Left lung (tissue), 10 donors: ENCODE results near the gene AK9. TPM values are rescaled to one million over a fixed set of nuclear protein-coding genes. Genes with fewer than 3 reads are reported as not detected.

Experiments used
- ATAC-seq: fragments of 200-7000 bp; cut with Tn5 transposase; one replicate; pipeline ENCODE4 v1.9.1; 2020; ENCODE audit warnings: moderate library complexity
- DNase-seq, 4 donors: peaks; one replicate each; pipeline ENCODE4 v3.0.0-alpha.2; 2013 to 2020
- H3K27ac ChIP-seq, 2 donors: fragments of 200-600 bp; sonication (generic) in 1 of 2; one replicate each; pipeline versions ENCODE4 v1.5.0 to v1.8.0; 2020 to 2021
- H3K27me3 ChIP-seq, 2 donors: fragments of 200-600 bp; sonication (generic) in 1 of 2; one replicate each; pipeline versions ENCODE4 v1.5.0 to v1.8.0; 2020 to 2021
- H3K36me3 ChIP-seq, 2 donors: fragments of 200-600 bp; sonication (generic) in 1 of 2; one replicate each; pipeline versions ENCODE4 v1.5.0 to v1.8.0; 2020 to 2021
- H3K4me1 ChIP-seq, 2 donors: fragments of 200-600 bp; one replicate each; pipeline ENCODE4 v1.8.0; 2021
- H3K4me3 ChIP-seq, 2 donors: fragments of 200-600 bp; sonication (generic) in 1 of 2; one replicate each; pipeline versions ENCODE4 v1.5.0 to v1.8.0; 2020 to 2021; ENCODE audit warnings: mild to moderate bottlenecking in 1 of 2
- H3K9me3 ChIP-seq, 2 donors: fragments of 200-600 bp; sonication (generic) in 1 of 2; one replicate each; pipeline versions ENCODE4 v1.5.0 to v1.8.0; 2020 to 2021
- intact Hi-C, 2 donors: fragments of 100-400 bp; cut with DNase I; formaldehyde crosslinking; loops; one replicate each; pipeline versions ENCODE4 v1.11.2 to v1.14.2; 2022
- polyA plus RNA-seq, 6 donors: library from polyadenylated mRNA; unstranded; fragments of 120-200 nt; gene quantifications; one replicate each; pipeline ENCODE4 v1.2.1, GENCODE V29; 2013; ENCODE audit not compliant: insufficient read length in 6 of 6
- total RNA-seq, 2 donors: library from RNA; stranded (reverse); fragmentation: NEBNext Ultra II Directional; extraction: Animal tissue kit (Norgen Biotek cat#: 25700); gene quantifications; one replicate each; pipeline ENCODE4 v1.2.1, GENCODE V29; 2021
- TF ChIP-seq, protein P1 (sequence below), 2 donors: fragments of 200-600 bp; sonication (generic) in 1 of 2; IDR thresholded peaks; one replicate each; pipeline versions ENCODE4 v1.5.0 to v1.8.0; 2021; ENCODE audit warnings: antibody characterized with exemption in 2 of 2
- donor health status: DM: no; HTN: yes; CAD: no.
- donor health status: DM: no; HTN: no; CAD: no.

The AK9 gene
- total and polyA plus RNA-seq, 8 donors, result 4.6 to 18.1 (median 13.3) TPM

DNA sequence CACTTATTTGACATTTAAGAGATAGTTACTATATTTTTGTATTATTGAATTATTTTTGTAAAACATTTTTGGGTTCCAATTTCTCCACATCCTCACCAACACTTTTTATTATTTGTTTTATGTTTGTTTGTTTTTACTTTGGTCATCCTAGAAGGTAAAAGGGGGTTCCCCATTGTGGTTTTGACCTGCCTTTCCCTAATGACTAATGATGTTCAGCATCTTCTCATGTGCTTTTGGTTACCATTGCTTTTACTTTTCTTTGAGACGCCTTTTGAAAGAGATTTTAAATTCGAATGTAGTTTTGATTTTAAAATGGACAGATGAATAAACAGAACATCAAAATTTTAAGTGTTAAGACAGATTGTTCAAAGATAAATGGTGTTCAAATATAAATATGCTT, 46.9 kb downstream of the AK9 start:
- ATAC-seq (no peak), DNase-seq (no peak)
- Histone ChIP-seq H3K36me3 (no peaks in the 10 kb centered on the region), H3K9me3 (peaks cover 0 to 4% of the 10 kb centered on the region in 2 donors), H3K27me3 (no peaks in the 10 kb centered on the region), H3K4me1 (no peaks in the 10 kb centered on the region), H3K4me3 (no peak overlapping the region), H3K27ac (no peak overlapping the region)
- TF ChIP-seq, protein P1, sequence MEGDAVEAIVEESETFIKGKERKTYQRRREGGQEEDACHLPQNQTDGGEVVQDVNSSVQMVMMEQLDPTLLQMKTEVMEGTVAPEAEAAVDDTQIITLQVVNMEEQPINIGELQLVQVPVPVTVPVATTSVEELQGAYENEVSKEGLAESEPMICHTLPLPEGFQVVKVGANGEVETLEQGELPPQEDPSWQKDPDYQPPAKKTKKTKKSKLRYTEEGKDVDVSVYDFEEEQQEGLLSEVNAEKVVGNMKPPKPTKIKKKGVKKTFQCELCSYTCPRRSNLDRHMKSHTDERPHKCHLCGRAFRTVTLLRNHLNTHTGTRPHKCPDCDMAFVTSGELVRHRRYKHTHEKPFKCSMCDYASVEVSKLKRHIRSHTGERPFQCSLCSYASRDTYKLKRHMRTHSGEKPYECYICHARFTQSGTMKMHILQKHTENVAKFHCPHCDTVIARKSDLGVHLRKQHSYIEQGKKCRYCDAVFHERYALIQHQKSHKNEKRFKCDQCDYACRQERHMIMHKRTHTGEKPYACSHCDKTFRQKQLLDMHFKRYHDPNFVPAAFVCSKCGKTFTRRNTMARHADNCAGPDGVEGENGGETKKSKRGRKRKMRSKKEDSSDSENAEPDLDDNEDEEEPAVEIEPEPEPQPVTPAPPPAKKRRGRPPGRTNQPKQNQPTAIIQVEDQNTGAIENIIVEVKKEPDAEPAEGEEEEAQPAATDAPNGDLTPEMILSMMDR (IDR thresholded peaks at IDR 0.05), result no peak
- intact Hi-C loops, result no loop called here

DNA sequence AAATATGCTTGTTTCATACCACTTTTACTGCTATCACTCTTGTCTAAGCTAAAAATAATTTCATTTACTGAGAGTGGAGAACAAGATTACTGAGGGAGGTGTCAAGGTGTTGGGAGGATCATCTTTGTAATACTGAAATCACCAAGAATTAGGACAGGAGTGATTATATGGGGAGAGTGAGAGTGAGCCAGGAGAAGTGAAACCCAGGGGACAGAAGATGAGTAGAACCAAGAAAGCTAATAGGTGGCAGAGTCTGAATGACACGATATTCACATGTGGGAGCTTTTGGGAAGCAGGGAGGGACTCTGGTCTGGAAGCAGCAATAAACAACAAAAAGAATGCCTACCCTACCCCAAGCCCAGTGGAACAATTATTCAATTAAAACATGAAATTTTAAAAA, 58.6 kb downstream of the AK9 start:
- intact Hi-C loops, result no loop called here
- H3K36me3 ChIP-seq, result no peaks in the 10 kb centered on the region
- TF ChIP-seq, protein P1 (IDR thresholded peaks at IDR 0.05), result no peak
- DNase-seq (no peak), ATAC-seq (no peak)
- H3K27ac ChIP-seq, result no peak overlapping the region
- no peaks in the 10 kb centered on the region for H3K27me3 ChIP-seq
- H3K4me3 ChIP-seq, result no peak overlapping the region
- no peaks in the 10 kb centered on the region for H3K9me3 ChIP-seq
- no peaks in the 10 kb centered on the region for H3K4me1 ChIP-seq

DNA sequence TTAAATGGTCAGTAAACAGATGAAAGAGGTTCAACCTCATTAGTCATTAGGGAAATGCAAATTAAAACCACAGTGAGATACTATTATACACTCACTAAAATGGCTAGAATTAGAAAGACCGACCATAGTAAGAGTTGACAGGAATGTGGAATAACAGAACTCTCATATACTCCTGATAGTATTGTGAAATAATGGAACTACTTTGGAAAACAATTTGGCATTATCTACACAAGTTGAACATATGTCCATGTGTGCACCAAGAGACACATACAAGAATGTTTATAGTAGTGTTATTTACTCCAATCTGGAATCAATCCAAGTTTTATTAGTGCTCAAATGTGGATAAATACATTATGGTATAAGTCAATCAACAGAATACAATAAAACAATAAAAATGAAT, 59.6 kb downstream of the AK9 start:
- Histone ChIP-seq H3K4me1 (no peaks in the 10 kb centered on the region), H3K27me3 (no peaks in the 10 kb centered on the region), H3K9me3 (no peaks in the 10 kb centered on the region), H3K4me3 (no peak overlapping the region), H3K36me3 (no peaks in the 10 kb centered on the region), H3K27ac (no peak overlapping the region)
- TF ChIP-seq, protein P1 (IDR thresholded peaks at IDR 0.05), result no peak
- intact Hi-C loops, result no loop called here
- ATAC-seq (no peak), DNase-seq (no peak)

GRCh38 chr6:109628158-109629000, 62.6 kb downstream of the AK9 start:
- Histone ChIP-seq H3K4me3 (no peak overlapping the region), H3K27me3 (no peaks in the 10 kb centered on the region), H3K4me1 (no peaks in the 10 kb centered on the region), H3K9me3 (peaks cover 0 to 8% of the 10 kb centered on the region in 2 donors), H3K27ac (no peak overlapping the region), H3K36me3 (no peaks in the 10 kb centered on the region)
- TF ChIP-seq, protein P1 (IDR thresholded peaks at IDR 0.05), result no peak
- ATAC-seq, result no peak
- DNase-seq, result no peak
- intact Hi-C loops, result no loop called here

- no peak overlapping the region for H3K4me3 ChIP-seq
- no peak overlapping the region for H3K27ac ChIP-seq
- intact Hi-C loops, result no loop called here
- H3K9me3 ChIP-seq, result peaks cover 0 to 8% of the 10 kb centered on the region in 2 donors
- ATAC-seq (no peak), DNase-seq (no peak)
- TF ChIP-seq, protein P1 (IDR thresholded peaks at IDR 0.05), result no peak
- no peaks in the 10 kb centered on the region for H3K4me1 ChIP-seq
- no peaks in the 10 kb centered on the region for H3K36me3 ChIP-seq
- H3K27me3 ChIP-seq, result no peaks in the 10 kb centered on the region
Measured at GRCh38 chr6:109626311-109626710, 64.7 kb downstream of the AK9 start.
